HepG2 (cell line): Measurements from ENCODE around the gene EEF2. TPM values are rescaled to one million over a fixed set of nuclear protein-coding genes. Genes with fewer than 3 reads are reported as not detected.

ENCODE experiments used
- CAMTA2 ChIP-seq: sonication (generic); formaldehyde crosslinking; IDR thresholded peaks from 2 replicates; pipeline ENCODE4 v1.4.0; 2020; ENCODE audit warnings: mild to moderate bottlenecking, missing genetic modification reagents, borderline replicate concordance
- HOXA7 ChIP-seq: sonication (generic); formaldehyde crosslinking; IDR thresholded peaks from 2 replicates; pipeline ENCODE4 v1.8.1; 2022; ENCODE audit warnings: mild to moderate bottlenecking, missing genetic modification reagents, moderate library complexity
- KAT8 ChIP-seq: IDR thresholded peaks from 2 replicates; pipeline ENCODE4 v1.6.1; 2016; ENCODE audit warnings: missing genetic modification reagents, missing compliant biosample characterization
- TOE1 ChIP-seq: sonication (generic); formaldehyde crosslinking; IDR thresholded peaks from 2 replicates; pipeline ENCODE4 v1.4.0; 2020; ENCODE audit warnings: mild to moderate bottlenecking, missing genetic modification reagents
- ZBTB42 ChIP-seq: sonication (generic); formaldehyde crosslinking; IDR thresholded peaks from 2 replicates; pipeline ENCODE4 v1.5.0; 2020; ENCODE audit warnings: mild to moderate bottlenecking, missing genetic modification reagents
- ZSCAN25 ChIP-seq: sonication (generic); formaldehyde crosslinking; IDR thresholded peaks from 2 replicates; pipeline ENCODE4 v1.8.0; 2022; ENCODE audit warnings: mild to moderate bottlenecking, missing genetic modification reagents
- polyA plus RNA-seq, 8 experiments: library from polyadenylated mRNA; depleted of rRNA in 3 of 8; stranded (reverse) in 7 of 8; unstranded in 1 of 8; fragments of >200 nt; fragmentation: Illumina TruSeq in 4 of 8; extraction: Trizol in 4 of 8; gene quantifications; 2 replicates each; pipeline versions ENCODE4 v1.2.1 to v1.2.3, GENCODE V29; 2011 to 2016; ENCODE audit warnings: low read depth in 4 of 8, missing spikeins in 1 of 8, mixed read lengths in 1 of 8; ENCODE audit not compliant: insufficient read depth in 1 of 8
- total RNA-seq, 5 experiments: library from RNA; depleted of rRNA; stranded (reverse); fragments of >200 nt; fragmentation: Illumina TruSeq; extraction: Trizol; gene quantifications; 2 replicates each; pipeline ENCODE4 v1.2.3, GENCODE V29; 2016; ENCODE audit warnings: low read depth in 1 of 5
- TF ChIP-seq, protein P1 (sequence below): sonication (generic); formaldehyde crosslinking; IDR thresholded peaks from 2 replicates; pipeline ENCODE4 v1.4.0; 2020; ENCODE audit warnings: missing genetic modification reagents
- TF ChIP-seq, protein P2 (sequence below): IDR thresholded peaks from 2 replicates; pipeline ENCODE4 v1.6.1; 2016; ENCODE audit warnings: mild to moderate bottlenecking
- TF ChIP-seq, protein P3 (sequence below): IDR thresholded peaks from 2 replicates; pipeline ENCODE4 v1.6.1; 2018; ENCODE audit warnings: missing genetic modification reagents
- TF ChIP-seq, protein P4 (sequence below): sonication (generic); formaldehyde crosslinking; IDR thresholded peaks from 2 replicates; pipeline ENCODE4 v1.4.0; 2020; ENCODE audit warnings: missing genetic modification reagents
- TF ChIP-seq, protein P5 (sequence below): IDR thresholded peaks from 2 replicates; pipeline ENCODE4 v1.6.1; 2016; ENCODE audit warnings: low read depth, borderline replicate concordance
- TF ChIP-seq, protein P6 (sequence below): sonication (generic); formaldehyde crosslinking; IDR thresholded peaks from 2 replicates; pipeline ENCODE4 v1.5.1; 2020; ENCODE audit warnings: mild to moderate bottlenecking, missing genetic modification reagents, moderate library complexity

The EEF2 gene
- total and polyA plus RNA-seq, 2 of the 13 experiments (the other 11 are each of a cell fraction or from before 2014, with no cell fraction given): 1,441 to 1,777 TPM

DNA sequence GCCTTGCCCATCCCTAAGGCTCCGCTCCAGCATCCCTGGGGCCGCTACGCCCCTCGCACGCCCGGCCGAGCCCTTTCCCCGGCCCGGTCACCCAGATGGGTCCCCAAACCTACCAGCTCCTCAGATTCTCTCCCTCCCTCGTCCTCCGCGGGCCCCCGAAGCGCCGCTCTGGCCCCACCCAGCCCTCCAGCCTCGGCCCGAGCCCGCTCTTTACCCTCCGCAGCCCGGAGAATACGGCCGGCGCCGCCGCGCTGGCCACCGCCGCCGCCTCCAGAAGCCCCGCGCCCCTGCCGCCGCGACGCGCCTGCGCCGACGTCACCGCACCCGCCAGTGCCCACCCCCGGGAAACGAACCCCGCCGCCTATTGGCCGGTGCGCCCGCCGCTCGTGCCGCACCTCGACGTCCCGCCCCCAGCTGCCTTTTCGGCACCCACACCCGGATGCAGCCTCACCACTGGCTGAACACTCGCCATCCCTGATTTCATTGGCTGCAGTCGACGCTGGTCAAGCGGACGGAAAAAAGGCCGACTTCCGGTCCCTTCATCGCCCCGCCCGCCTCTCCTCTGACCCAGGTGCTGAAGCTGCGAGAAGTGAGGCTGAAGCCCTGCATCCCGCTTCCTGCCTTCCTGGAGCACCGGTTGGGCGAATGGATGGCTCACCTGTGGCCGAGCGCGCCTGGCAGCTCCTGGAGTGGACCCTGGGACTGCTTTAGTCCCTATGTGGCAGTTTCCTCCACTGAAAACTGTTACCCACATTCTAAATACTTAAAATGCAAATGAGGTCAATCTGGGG lies 14.3 kb downstream of the EEF2 start, which contains the start of gene DAPK3 (continued):
- TF ChIP-seq HOXA7 (CRISPR knock-in tag) (no peak), ZSCAN25 (CRISPR knock-in tag) (no peak), ZBTB42 (CRISPR knock-in tag) (no peak), CAMTA2 (CRISPR knock-in tag) (no peak), TOE1 (CRISPR knock-in tag) (no peak), KAT8 (CRISPR knock-in tag) (peak; percentile 72)
- TF ChIP-seq, protein P1, sequence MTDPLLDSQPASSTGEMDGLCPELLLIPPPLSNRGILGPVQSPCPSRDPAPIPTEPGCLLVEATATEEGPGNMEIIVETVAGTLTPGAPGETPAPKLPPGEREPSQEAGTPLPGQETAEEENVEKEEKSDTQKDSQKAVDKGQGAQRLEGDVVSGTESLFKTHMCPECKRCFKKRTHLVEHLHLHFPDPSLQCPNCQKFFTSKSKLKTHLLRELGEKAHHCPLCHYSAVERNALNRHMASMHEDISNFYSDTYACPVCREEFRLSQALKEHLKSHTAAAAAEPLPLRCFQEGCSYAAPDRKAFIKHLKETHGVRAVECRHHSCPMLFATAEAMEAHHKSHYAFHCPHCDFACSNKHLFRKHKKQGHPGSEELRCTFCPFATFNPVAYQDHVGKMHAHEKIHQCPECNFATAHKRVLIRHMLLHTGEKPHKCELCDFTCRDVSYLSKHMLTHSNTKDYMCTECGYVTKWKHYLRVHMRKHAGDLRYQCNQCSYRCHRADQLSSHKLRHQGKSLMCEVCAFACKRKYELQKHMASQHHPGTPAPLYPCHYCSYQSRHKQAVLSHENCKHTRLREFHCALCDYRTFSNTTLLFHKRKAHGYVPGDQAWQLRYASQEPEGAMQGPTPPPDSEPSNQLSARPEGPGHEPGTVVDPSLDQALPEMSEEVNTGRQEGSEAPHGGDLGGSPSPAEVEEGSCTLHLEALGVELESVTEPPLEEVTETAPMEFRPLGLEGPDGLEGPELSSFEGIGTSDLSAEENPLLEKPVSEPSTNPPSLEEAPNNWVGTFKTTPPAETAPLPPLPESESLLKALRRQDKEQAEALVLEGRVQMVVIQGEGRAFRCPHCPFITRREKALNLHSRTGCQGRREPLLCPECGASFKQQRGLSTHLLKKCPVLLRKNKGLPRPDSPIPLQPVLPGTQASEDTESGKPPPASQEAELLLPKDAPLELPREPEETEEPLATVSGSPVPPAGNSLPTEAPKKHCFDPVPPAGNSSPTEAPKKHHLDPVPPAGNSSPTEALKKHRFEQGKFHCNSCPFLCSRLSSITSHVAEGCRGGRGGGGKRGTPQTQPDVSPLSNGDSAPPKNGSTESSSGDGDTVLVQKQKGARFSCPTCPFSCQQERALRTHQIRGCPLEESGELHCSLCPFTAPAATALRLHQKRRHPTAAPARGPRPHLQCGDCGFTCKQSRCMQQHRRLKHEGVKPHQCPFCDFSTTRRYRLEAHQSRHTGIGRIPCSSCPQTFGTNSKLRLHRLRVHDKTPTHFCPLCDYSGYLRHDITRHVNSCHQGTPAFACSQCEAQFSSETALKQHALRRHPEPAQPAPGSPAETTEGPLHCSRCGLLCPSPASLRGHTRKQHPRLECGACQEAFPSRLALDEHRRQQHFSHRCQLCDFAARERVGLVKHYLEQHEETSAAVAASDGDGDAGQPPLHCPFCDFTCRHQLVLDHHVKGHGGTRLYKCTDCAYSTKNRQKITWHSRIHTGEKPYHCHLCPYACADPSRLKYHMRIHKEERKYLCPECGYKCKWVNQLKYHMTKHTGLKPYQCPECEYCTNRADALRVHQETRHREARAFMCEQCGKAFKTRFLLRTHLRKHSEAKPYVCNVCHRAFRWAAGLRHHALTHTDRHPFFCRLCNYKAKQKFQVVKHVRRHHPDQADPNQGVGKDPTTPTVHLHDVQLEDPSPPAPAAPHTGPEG: peak; percentile 43; the same call in 1 of the 2 replicates
- TF ChIP-seq, protein P2, sequence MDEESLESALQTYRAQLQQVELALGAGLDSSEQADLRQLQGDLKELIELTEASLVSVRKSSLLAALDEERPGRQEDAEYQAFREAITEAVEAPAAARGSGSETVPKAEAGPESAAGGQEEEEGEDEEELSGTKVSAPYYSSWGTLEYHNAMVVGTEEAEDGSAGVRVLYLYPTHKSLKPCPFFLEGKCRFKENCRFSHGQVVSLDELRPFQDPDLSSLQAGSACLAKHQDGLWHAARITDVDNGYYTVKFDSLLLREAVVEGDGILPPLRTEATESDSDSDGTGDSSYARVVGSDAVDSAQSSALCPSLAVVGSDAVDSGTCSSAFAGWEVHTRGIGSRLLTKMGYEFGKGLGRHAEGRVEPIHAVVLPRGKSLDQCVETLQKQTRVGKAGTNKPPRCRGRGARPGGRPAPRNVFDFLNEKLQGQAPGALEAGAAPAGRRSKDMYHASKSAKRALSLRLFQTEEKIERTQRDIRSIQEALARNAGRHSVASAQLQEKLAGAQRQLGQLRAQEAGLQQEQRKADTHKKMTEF: peak; percentile 61; the same call in 1 of the 2 replicates
- TF ChIP-seq, protein P3, sequence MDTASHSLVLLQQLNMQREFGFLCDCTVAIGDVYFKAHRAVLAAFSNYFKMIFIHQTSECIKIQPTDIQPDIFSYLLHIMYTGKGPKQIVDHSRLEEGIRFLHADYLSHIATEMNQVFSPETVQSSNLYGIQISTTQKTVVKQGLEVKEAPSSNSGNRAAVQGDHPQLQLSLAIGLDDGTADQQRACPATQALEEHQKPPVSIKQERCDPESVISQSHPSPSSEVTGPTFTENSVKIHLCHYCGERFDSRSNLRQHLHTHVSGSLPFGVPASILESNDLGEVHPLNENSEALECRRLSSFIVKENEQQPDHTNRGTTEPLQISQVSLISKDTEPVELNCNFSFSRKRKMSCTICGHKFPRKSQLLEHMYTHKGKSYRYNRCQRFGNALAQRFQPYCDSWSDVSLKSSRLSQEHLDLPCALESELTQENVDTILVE: no peak
- TF ChIP-seq, protein P4, sequence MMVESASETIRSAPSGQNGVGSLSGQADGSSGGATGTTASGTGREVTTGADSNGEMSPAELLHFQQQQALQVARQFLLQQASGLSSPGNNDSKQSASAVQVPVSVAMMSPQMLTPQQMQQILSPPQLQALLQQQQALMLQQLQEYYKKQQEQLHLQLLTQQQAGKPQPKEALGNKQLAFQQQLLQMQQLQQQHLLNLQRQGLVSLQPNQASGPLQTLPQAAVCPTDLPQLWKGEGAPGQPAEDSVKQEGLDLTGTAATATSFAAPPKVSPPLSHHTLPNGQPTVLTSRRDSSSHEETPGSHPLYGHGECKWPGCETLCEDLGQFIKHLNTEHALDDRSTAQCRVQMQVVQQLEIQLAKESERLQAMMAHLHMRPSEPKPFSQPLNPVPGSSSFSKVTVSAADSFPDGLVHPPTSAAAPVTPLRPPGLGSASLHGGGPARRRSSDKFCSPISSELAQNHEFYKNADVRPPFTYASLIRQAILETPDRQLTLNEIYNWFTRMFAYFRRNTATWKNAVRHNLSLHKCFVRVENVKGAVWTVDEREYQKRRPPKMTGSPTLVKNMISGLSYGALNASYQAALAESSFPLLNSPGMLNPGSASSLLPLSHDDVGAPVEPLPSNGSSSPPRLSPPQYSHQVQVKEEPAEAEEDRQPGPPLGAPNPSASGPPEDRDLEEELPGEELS (CRISPR knock-in tag): no peak
- TF ChIP-seq, protein P5, sequence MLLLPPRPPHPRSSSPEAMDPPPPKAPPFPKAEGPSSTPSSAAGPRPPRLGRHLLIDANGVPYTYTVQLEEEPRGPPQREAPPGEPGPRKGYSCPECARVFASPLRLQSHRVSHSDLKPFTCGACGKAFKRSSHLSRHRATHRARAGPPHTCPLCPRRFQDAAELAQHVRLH: no peak
- TF ChIP-seq, protein P6, sequence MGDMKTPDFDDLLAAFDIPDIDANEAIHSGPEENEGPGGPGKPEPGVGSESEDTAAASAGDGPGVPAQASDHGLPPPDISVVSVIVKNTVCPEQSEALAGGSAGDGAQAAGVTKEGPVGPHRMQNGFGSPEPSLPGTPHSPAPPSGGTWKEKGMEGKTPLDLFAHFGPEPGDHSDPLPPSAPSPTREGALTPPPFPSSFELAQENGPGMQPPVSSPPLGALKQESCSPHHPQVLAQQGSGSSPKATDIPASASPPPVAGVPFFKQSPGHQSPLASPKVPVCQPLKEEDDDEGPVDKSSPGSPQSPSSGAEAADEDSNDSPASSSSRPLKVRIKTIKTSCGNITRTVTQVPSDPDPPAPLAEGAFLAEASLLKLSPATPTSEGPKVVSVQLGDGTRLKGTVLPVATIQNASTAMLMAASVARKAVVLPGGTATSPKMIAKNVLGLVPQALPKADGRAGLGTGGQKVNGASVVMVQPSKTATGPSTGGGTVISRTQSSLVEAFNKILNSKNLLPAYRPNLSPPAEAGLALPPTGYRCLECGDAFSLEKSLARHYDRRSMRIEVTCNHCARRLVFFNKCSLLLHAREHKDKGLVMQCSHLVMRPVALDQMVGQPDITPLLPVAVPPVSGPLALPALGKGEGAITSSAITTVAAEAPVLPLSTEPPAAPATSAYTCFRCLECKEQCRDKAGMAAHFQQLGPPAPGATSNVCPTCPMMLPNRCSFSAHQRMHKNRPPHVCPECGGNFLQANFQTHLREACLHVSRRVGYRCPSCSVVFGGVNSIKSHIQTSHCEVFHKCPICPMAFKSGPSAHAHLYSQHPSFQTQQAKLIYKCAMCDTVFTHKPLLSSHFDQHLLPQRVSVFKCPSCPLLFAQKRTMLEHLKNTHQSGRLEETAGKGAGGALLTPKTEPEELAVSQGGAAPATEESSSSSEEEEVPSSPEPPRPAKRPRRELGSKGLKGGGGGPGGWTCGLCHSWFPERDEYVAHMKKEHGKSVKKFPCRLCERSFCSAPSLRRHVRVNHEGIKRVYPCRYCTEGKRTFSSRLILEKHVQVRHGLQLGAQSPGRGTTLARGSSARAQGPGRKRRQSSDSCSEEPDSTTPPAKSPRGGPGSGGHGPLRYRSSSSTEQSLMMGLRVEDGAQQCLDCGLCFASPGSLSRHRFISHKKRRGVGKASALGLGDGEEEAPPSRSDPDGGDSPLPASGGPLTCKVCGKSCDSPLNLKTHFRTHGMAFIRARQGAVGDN (CRISPR knock-in tag): peak; percentile 72
